ENCODE data around the gene RAB5B.

- TF ChIP-seq CTCF (IDR thresholded peaks at IDR 0.05; ENCODE audit: low read length) (no peak), EZH2phosphoT487 (IDR thresholded peaks at IDR 0.05; ENCODE audit: low read length) (no peak), EZH2 (optimal IDR thresholded peaks at IDR 0.05; ENCODE audit: low read depth, low read length) (no peak)
Observed at GRCh38 chr12:55973599-55974307, at the start of gene RAB5B.
